ENCODE data around the gene BTBD9. TPM values are rescaled to one million over a fixed set of nuclear protein-coding genes. Genes with fewer than 3 reads are reported as not detected.

BTBD9 gene
- total and polyA plus RNA-seq, 2 of the 13 experiments (the other 11 are each of a cell fraction or from before 2014, with no cell fraction given): 1.2 to 3.0 TPM

- TF ChIP-seq ZMYM3 (CRISPR knock-in tag; IDR thresholded peaks at IDR 0.05): no peak
Measured at GRCh38 chr6:38323216-38323615, 316.5 kb downstream of the BTBD9 start (continued).

DNA sequence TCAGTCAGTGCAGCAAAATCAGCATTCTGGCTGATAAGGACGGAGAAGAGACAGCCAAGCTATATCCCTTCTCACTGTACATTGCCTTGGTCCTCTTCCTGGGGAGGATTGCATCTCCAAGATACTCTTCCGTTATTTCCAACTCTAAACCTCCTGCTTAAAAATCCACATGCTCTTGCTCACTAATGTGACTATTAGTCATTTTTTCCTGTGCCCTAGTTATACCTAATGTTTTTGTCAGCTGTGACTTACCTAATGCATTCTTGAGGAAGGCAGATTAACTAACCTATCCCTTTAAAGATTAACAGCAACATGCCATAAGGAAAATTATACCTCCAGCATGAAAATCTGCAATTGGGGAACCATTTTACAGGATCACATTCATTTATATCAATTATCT, 317.6 kb downstream of the BTBD9 start:
- no TSS peak for BruUV-seq (replicated peaks)
- 71% methylated on average over 2 of the region's 2 CpGs for WGBS (ENCODE audit: low lambda C conversion rate)
- no peak for ATAC-seq
- intact Hi-C loops (cut with micrococcal nuclease; ENCODE audit: unreplicated experiment) (no loop called here), in situ Hi-C loops (cut with HindIII; ENCODE audit: extremely low pct_ligation_motif_present, low pct_unique_long_range_greater_than_20kb) (no loop called here)
- ChIA-PET POLR2A (no interaction called here), CTCF (ENCODE audit: low intra/inter-chr PET ratio, low total read pairs) (no interaction called here)
- H3K27me3 ChIP-seq (ENCODE audit: control insufficient read depth in 1 of 2, insufficient read depth in 2 of 2, low read length in 2 of 2): no peaks in the 10 kb centered on the region
- TF ChIP-seq TRIM24 (CRISPR knock-in tag; IDR thresholded peaks at IDR 0.05) (no peak), ZSCAN29 (CRISPR knock-in tag; conservative IDR thresholded peaks at IDR 0.05) (no peak), SOX13 (IDR thresholded peaks at IDR 0.05) (no peak), SOX13 (CRISPR knock-in tag; conservative IDR thresholded peaks at IDR 0.05 in 1 of 2, IDR thresholded peaks at IDR 0.05 in 1 of 2) (no peak), DMTF1 (CRISPR knock-in tag; IDR thresholded peaks at IDR 0.05) (no peak), MED8 (CRISPR knock-in tag; IDR thresholded peaks at IDR 0.05; ENCODE audit: insufficient replicate concordance) (no peak), TEAD3 (CRISPR knock-in tag; optimal IDR thresholded peaks at IDR 0.05; ENCODE audit: borderline replicate concordance) (no peak), ZNF841 (CRISPR knock-in tag; IDR thresholded peaks at IDR 0.05; ENCODE audit: borderline replicate concordance) (no peak), ZNF543 (CRISPR knock-in tag; IDR thresholded peaks at IDR 0.05) (no peak), REL (CRISPR knock-in tag; conservative IDR thresholded peaks at IDR 0.05) (no peak), TMF1 (CRISPR knock-in tag; IDR thresholded peaks at IDR 0.05; ENCODE audit: low read depth) (no peak), JUN (CRISPR knock-in tag; IDR thresholded peaks at IDR 0.05) (no peak), MYC (CRISPR knock-in tag; IDR thresholded peaks at IDR 0.05; ENCODE audit: borderline replicate concordance) (no peak), SALL2 (CRISPR knock-in tag; IDR thresholded peaks at IDR 0.05) (no peak), EZH2 (conservative IDR thresholded peaks at IDR 0.05; ENCODE audit: low read depth, low read length) (no peak), TBX3 (IDR thresholded peaks at IDR 0.05; ENCODE audit: borderline replicate concordance) (no peak)
- TF ChIP-seq, protein P1, sequence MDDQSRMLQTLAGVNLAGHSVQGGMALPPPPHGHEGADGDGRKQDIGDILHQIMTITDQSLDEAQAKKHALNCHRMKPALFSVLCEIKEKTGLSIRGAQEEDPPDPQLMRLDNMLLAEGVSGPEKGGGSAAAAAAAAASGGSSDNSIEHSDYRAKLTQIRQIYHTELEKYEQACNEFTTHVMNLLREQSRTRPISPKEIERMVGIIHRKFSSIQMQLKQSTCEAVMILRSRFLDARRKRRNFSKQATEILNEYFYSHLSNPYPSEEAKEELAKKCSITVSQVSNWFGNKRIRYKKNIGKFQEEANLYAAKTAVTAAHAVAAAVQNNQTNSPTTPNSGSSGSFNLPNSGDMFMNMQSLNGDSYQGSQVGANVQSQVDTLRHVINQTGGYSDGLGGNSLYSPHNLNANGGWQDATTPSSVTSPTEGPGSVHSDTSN (CRISPR knock-in tag; IDR thresholded peaks at IDR 0.05; ENCODE audit: borderline replicate concordance): no peak
- TF ChIP-seq, protein P2, sequence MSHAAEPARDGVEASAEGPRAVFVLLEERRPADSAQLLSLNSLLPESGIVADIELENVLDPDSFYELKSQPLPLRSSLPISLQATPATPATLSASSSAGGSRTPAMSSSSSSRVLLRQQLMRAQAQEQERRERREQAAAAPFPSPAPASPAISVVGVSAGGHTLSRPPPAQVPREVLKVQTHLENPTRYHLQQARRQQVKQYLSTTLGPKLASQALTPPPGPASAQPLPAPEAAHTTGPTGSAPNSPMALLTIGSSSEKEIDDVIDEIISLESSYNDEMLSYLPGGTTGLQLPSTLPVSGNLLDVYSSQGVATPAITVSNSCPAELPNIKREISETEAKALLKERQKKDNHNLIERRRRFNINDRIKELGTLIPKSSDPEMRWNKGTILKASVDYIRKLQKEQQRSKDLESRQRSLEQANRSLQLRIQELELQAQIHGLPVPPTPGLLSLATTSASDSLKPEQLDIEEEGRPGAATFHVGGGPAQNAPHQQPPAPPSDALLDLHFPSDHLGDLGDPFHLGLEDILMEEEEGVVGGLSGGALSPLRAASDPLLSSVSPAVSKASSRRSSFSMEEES (CRISPR knock-in tag; IDR thresholded peaks at IDR 0.05): no peak
- H3K4me3 ChIP-seq (replicated peaks in 1 of 3; ENCODE audit: insufficient read depth in 1 of 3, low read depth in 2 of 3, low read length in 3 of 3): no peak overlapping the region
- H3K9me3 ChIP-seq (ENCODE audit: low read length): no peaks in the 10 kb centered on the region
- H3K9ac ChIP-seq (ENCODE audit: insufficient read depth, low read depth, low read length): no peak overlapping the region
- H3K4me1 ChIP-seq (ENCODE audit: insufficient read depth, low read length): no peaks in the 10 kb centered on the region
- H3K4me2 ChIP-seq (ENCODE audit: low read depth, low read length): no peak overlapping the region
- FAIRE-seq: no peak
- no peaks in the 10 kb centered on the region for H3K36me3 ChIP-seq (replicated peaks in 1 of 2; ENCODE audit: control insufficient read depth in 1 of 2, insufficient read depth in 2 of 2, low read length in 2 of 2)
- no peaks in the 10 kb centered on the region for H3K79me2 ChIP-seq (ENCODE audit: insufficient read depth, low read length)
- no peak overlapping the region for H2AFZ ChIP-seq (ENCODE audit: low read length)
- H3K27ac ChIP-seq (ENCODE audit: extremely low read length, insufficient read depth, low read length): no peak overlapping the region
- no peaks in the 10 kb centered on the region for H4K20me1 ChIP-seq (ENCODE audit: insufficient read depth, low read length)
- DNase-seq (ENCODE audit: low spot score): no peak
